Ishikawa (cell line): Measurements from ENCODE around the gene CMSS1.

ENCODE experiments used
- CEBPB ChIP-seq: IDR thresholded peaks from 2 replicates; pipeline ENCODE4 v1.6.1; 2012
- CREB1 ChIP-seq: IDR thresholded peaks from 2 replicates; pipeline ENCODE4 v1.6.1; 2012; ENCODE audit warnings: low read depth
- EGR1 ChIP-seq: IDR thresholded peaks from 2 replicates; pipeline ENCODE4 v1.6.1; 2012
- EP300 ChIP-seq: IDR thresholded peaks from 2 replicates; pipeline ENCODE4 v1.6.1; 2012; ENCODE audit warnings: borderline replicate concordance
- FOXM1 ChIP-seq: IDR thresholded peaks from 2 replicates; pipeline ENCODE4 v1.6.1; 2012; ENCODE audit warnings: low read depth, borderline replicate concordance
- MAX ChIP-seq: IDR thresholded peaks from 2 replicates; pipeline ENCODE4 v1.6.1; 2012
- NFIC ChIP-seq: IDR thresholded peaks from 2 replicates; pipeline ENCODE4 v1.6.1; 2012
- RAD21 ChIP-seq: IDR thresholded peaks from 2 replicates; pipeline ENCODE4 v1.6.1; 2012; ENCODE audit warnings: low read depth
- TAF1 ChIP-seq: IDR thresholded peaks from 2 replicates; pipeline ENCODE4 v1.6.1; 2012; ENCODE audit warnings: low read depth, mild to moderate bottlenecking
- TCF12 ChIP-seq: IDR thresholded peaks from 2 replicates; pipeline ENCODE4 v1.6.1; 2012; ENCODE audit warnings: low read depth
- TEAD4 ChIP-seq: IDR thresholded peaks from 2 replicates; pipeline ENCODE4 v1.6.1; 2012
- YY1 ChIP-seq: IDR thresholded peaks from 2 replicates; pipeline ENCODE4 v1.6.1; 2012; ENCODE audit warnings: low read depth
- TF ChIP-seq, protein P1 (sequence below): IDR thresholded peaks from 2 replicates; pipeline ENCODE4 v1.6.1; 2012
- TF ChIP-seq, protein P2 (sequence below): IDR thresholded peaks from 2 replicates; pipeline ENCODE4 v1.6.1; 2012; ENCODE audit warnings: low read depth, mild to moderate bottlenecking

Gene CMSS1

DNA sequence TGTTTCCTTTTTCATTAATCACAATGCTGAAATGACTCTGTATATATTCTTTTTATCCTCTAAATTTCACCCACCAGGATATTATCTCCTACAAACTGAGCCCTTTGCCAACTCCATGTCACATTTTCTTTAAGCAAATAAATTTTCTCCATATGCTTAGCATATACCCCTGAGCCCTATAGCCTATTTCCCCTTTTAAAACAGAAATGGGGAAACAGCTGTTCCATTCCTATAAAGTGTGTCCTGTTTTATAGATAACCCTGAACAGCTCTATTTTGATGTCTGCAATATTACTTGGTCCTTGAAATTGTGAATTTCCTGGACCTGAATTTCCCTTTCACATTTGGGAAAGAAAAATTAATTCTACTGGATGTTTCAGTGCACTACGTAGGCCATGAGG lies 312.3 kb downstream of the CMSS1 start:
- TF ChIP-seq CREB1 (no peak), YY1 (no peak), NFIC (no peak), EP300 (no peak), CEBPB (no peak), FOXM1 (no peak)
- TF ChIP-seq, protein P1, sequence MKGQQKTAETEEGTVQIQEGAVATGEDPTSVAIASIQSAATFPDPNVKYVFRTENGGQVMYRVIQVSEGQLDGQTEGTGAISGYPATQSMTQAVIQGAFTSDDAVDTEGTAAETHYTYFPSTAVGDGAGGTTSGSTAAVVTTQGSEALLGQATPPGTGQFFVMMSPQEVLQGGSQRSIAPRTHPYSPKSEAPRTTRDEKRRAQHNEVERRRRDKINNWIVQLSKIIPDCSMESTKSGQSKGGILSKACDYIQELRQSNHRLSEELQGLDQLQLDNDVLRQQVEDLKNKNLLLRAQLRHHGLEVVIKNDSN = no peak
- TF ChIP-seq, protein P2, sequence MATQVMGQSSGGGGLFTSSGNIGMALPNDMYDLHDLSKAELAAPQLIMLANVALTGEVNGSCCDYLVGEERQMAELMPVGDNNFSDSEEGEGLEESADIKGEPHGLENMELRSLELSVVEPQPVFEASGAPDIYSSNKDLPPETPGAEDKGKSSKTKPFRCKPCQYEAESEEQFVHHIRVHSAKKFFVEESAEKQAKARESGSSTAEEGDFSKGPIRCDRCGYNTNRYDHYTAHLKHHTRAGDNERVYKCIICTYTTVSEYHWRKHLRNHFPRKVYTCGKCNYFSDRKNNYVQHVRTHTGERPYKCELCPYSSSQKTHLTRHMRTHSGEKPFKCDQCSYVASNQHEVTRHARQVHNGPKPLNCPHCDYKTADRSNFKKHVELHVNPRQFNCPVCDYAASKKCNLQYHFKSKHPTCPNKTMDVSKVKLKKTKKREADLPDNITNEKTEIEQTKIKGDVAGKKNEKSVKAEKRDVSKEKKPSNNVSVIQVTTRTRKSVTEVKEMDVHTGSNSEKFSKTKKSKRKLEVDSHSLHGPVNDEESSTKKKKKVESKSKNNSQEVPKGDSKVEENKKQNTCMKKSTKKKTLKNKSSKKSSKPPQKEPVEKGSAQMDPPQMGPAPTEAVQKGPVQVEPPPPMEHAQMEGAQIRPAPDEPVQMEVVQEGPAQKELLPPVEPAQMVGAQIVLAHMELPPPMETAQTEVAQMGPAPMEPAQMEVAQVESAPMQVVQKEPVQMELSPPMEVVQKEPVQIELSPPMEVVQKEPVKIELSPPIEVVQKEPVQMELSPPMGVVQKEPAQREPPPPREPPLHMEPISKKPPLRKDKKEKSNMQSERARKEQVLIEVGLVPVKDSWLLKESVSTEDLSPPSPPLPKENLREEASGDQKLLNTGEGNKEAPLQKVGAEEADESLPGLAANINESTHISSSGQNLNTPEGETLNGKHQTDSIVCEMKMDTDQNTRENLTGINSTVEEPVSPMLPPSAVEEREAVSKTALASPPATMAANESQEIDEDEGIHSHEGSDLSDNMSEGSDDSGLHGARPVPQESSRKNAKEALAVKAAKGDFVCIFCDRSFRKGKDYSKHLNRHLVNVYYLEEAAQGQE = no peak

- TF ChIP-seq CEBPB = no peak
- TF ChIP-seq MAX = no peak
- TF ChIP-seq, protein P1 = no peak
- TF ChIP-seq, protein P2 = no peak
- TF ChIP-seq NFIC = no peak
- TF ChIP-seq TEAD4 = no peak
- no peak for TF ChIP-seq TCF12
- no peak for TF ChIP-seq TAF1
- no peak for TF ChIP-seq YY1
Observed at GRCh38 chr3:100131241-100131640, 313.6 kb downstream of the CMSS1 start.

GRCh38 chr3:100136921-100137320 lies 319.3 kb downstream of the CMSS1 start:
- TF ChIP-seq CREB1 = no peak
- TF ChIP-seq EP300 = no peak
- TF ChIP-seq TAF1 = no peak
- no peak for TF ChIP-seq TEAD4
- TF ChIP-seq RAD21 = no peak
- TF ChIP-seq YY1 = no peak
- TF ChIP-seq, protein P1 = no peak
- TF ChIP-seq, protein P2 = no peak
- no peak for TF ChIP-seq TCF12

- TF ChIP-seq CEBPB (no peak), CREB1 (no peak), EP300 (no peak), YY1 (no peak), TAF1 (no peak), EGR1 (no peak), TCF12 (no peak), FOXM1 (no peak), RAD21 (no peak), TEAD4 (no peak), MAX (no peak)
- TF ChIP-seq, protein P2 = no peak
- TF ChIP-seq, protein P1 = no peak
Observed at GRCh38 chr3:100140976-100141375, 323.3 kb downstream of the CMSS1 start.
